Keratinocyte (primary cell): ENCODE data around the gene ADCYAP1R1. TPM values are rescaled to one million over a fixed set of nuclear protein-coding genes. Genes with fewer than 3 reads are reported as not detected.

Experiments used
- DNase-seq: peaks from one replicate; pipeline ENCODE4 v3.0.0-alpha.2; 2011; ENCODE audit warnings: low read depth, missing footprints, low spot score
- FAIRE-seq: peaks from 2 replicates; lab custom pipeline; 2011; peaks lifted over from hg19 to GRCh38; lab: Jason Lieb, UNC
- H2AFZ ChIP-seq: 2 replicates; pipeline ENCODE4 v1.6.0; 2012; ENCODE audit warnings: low read length, control low read depth, inconsistent platforms; ENCODE audit not compliant: control insufficient read depth
- H3K27ac ChIP-seq: 2 replicates; pipeline ENCODE4 v1.5.1; 2011; ENCODE audit warnings: low read length; ENCODE audit not compliant: control insufficient read depth, insufficient read depth
- H3K27me3 ChIP-seq: 3 replicates; pipeline ENCODE4 v1.6.0; 2011; ENCODE audit warnings: low read length; ENCODE audit not compliant: control insufficient read depth, insufficient read depth; ENCODE audit errors: extremely low read depth
- H3K36me3 ChIP-seq, 2 experiments: 2 replicates in 1 of 2; 3 replicates in 1 of 2; pipeline ENCODE4 v1.5.1; 2011; ENCODE audit warnings: low read length in 2 of 2, mild to moderate bottlenecking in 1 of 2; ENCODE audit not compliant: control insufficient read depth in 2 of 2, insufficient read depth in 2 of 2; ENCODE audit errors: extremely low read depth in 1 of 2
- H3K4me1 ChIP-seq: 3 replicates; pipeline ENCODE4 v1.5.1; 2011; ENCODE audit warnings: low read length; ENCODE audit not compliant: control insufficient read depth, insufficient read depth; ENCODE audit errors: extremely low read depth
- H3K4me2 ChIP-seq: 3 replicates; pipeline ENCODE4 v1.6.0; 2011; ENCODE audit warnings: low read depth, low read length; ENCODE audit not compliant: control insufficient read depth, insufficient read depth; ENCODE audit errors: extremely low read depth
- H3K4me3 ChIP-seq, 3 experiments: fragments of 200-600 bp in 1 of 3; sonication (generic) in 1 of 3; 2 replicates in 2 of 3; 3 replicates in 1 of 3; pipeline ENCODE4 v1.5.1; 2011 to 2016; ENCODE audit warnings: low read length in 3 of 3, mild to moderate bottlenecking in 3 of 3, control low read depth in 2 of 3, inconsistent platforms in 1 of 3, low read depth in 1 of 3, mixed read lengths in 1 of 3, mixed run types in 1 of 3, moderate library complexity in 1 of 3; ENCODE audit not compliant: control insufficient read depth in 2 of 3, insufficient read depth in 2 of 3; ENCODE audit errors: extremely low read depth in 1 of 3
- H3K79me2 ChIP-seq: 2 replicates; pipeline ENCODE4 v1.6.0; 2012; ENCODE audit warnings: low read length; ENCODE audit not compliant: control insufficient read depth, insufficient read depth
- H3K9ac ChIP-seq: 3 replicates; pipeline ENCODE4 v1.6.0; 2011; ENCODE audit warnings: low read length; ENCODE audit not compliant: control insufficient read depth, insufficient read depth; ENCODE audit errors: extremely low read depth
- H3K9me1 ChIP-seq: 3 replicates; pipeline ENCODE4 v1.6.0; 2011; ENCODE audit warnings: low read length; ENCODE audit not compliant: control insufficient read depth, insufficient read depth; ENCODE audit errors: extremely low read depth
- H3K9me3 ChIP-seq: 2 replicates; pipeline ENCODE4 v1.5.1; 2012; ENCODE audit warnings: low read depth, low read length; ENCODE audit not compliant: control insufficient read depth
- H4K20me1 ChIP-seq: 3 replicates; pipeline ENCODE4 v1.6.0; 2011; ENCODE audit warnings: low read length; ENCODE audit not compliant: control insufficient read depth, insufficient read depth; ENCODE audit errors: extremely low read depth
- CTCF ChIP-seq, 3 experiments: IDR thresholded peaks in 1 of 3; conservative IDR thresholded peaks in 1 of 3; optimal IDR thresholded peaks in 1 of 3; 2 replicates in 2 of 3; 3 replicates in 1 of 3; pipeline versions ENCODE3 to v1.5.1; 2011; ENCODE audit warnings: low read length in 3 of 3, mild to moderate bottlenecking in 3 of 3, moderate library complexity in 2 of 3, control low read depth in 1 of 3, inconsistent platforms in 1 of 3; ENCODE audit not compliant: insufficient read depth in 2 of 3; ENCODE audit errors: extremely low read depth in 1 of 3
- EZH2 ChIP-seq: IDR thresholded peaks from one replicate; pipeline ENCODE4 v1.6.1; 2012; ENCODE audit warnings: inconsistent platforms, mild to moderate bottlenecking, low read length, moderate library complexity
- dilution Hi-C: fragments of 300-500 bp; cut with MboI; formaldehyde crosslinking; loops from one replicate; pipeline ENCODE4 v1.7.0; 2020; ENCODE audit warnings: low sequenced_read_pairs; ENCODE audit not compliant: extremely low pct_ligation_motif_present
- polyA plus RNA-seq, 5 experiments: library from polyadenylated mRNA; depleted of rRNA in 3 of 5; stranded (reverse) in 3 of 5; stranded (forward) in 1 of 5; unstranded in 1 of 5; fragments of >200 nt; gene quantifications; 1 replicate in 1 of 5; 2 replicates in 3 of 5; 3 replicates in 1 of 5; pipeline versions ENCODE4 v1.2.1 to v1.2.3, GENCODE V29; 2011 to 2012; ENCODE audit warnings: missing spikeins in 2 of 5, low read depth in 1 of 5, low replicate concordance in 1 of 5

ADCYAP1R1 gene
- polyA plus RNA-seq, 1 donor (not counting 4 experiments of a cell fraction or from before 2014, with no cell fraction given), result not detected

DNA sequence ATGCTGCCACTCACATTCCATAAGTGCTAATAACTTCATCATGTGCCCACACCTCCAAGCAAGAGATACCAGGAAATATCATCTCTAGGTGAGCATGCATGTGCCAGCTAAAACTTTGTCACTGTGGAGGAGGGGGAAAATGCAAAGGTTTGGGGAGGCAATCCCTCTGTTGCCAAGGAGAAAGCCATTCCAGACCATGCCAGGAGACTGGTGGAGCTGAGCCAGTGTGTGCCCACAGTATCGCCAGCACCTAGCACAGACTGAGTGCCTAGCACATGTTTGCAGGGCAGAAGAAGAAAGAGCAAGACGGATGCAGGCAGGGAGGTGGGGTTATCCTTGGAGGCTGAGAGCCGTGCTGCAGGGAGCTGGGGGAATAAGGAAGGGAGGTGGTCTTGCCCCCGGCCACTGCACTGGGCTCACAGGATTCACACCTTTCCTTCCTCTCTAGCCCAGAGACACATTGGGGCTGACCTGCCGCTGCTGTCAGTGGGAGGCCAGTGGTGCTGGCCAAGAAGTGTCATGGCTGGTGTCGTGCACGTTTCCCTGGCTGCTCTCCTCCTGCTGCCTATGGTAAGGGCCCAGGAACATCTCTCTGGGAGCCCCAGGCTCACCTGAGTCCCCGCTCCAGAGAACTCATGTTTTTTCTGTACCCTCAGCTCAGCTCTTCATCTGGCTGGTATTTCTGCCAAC, 10.8 kb downstream of the ADCYAP1R1 start:
- Histone ChIP-seq H4K20me1 (no peaks in the 10 kb centered on the region), H3K79me2 (no peaks in the 10 kb centered on the region), H3K36me3 (no peaks in the 10 kb centered on the region), H3K9ac (no peak overlapping the region), H3K4me3 (no peak overlapping the region), H2AFZ (no peak overlapping the region), H3K4me1 (no peaks in the 10 kb centered on the region), H3K9me1 (no peaks in the 10 kb centered on the region), H3K9me3 (no peaks in the 10 kb centered on the region), H3K27ac (no peak overlapping the region), H3K27me3 (peaks cover 8% of the 10 kb centered on the region), H3K4me2 (no peak overlapping the region)
- DNase-seq (no peak), FAIRE-seq (no peak)
- dilution Hi-C loops, result no loop called here
- no peak for TF ChIP-seq CTCF (optimal IDR thresholded peaks at IDR 0.05 in 1 of 3, IDR thresholded peaks at IDR 0.05 in 1 of 3, conservative IDR thresholded peaks at IDR 0.05 in 1 of 3; ENCODE audit: extremely low read depth in 1 of 3, insufficient read depth in 2 of 3, low read length in 3 of 3)
- TF ChIP-seq EZH2, result no peak

GRCh38 chr7:31065021-31065593, 13.0 kb downstream of the ADCYAP1R1 start:
- Histone ChIP-seq H3K4me3 (no peak overlapping the region), H3K27me3 (peaks cover 3% of the 10 kb centered on the region), H3K9me1 (no peaks in the 10 kb centered on the region), H3K36me3 (no peaks in the 10 kb centered on the region), H3K27ac (no peak overlapping the region), H3K9ac (no peak overlapping the region), H4K20me1 (no peaks in the 10 kb centered on the region), H3K4me1 (no peaks in the 10 kb centered on the region), H3K79me2 (no peaks in the 10 kb centered on the region), H2AFZ (no peak overlapping the region), H3K9me3 (no peaks in the 10 kb centered on the region), H3K4me2 (no peak overlapping the region)
- FAIRE-seq (no peak), DNase-seq (no peak)
- dilution Hi-C loops, result no loop called here
- TF ChIP-seq CTCF (optimal IDR thresholded peaks at IDR 0.05 in 1 of 3, IDR thresholded peaks at IDR 0.05 in 1 of 3, conservative IDR thresholded peaks at IDR 0.05 in 1 of 3; ENCODE audit: extremely low read depth in 1 of 3, insufficient read depth in 2 of 3, low read length in 3 of 3) (no peak), EZH2 (no peak)
